Measurements from ENCODE around the gene HSPA9. TPM values are rescaled to one million over a fixed set of nuclear protein-coding genes. Genes with fewer than 3 reads are reported as not detected.

Gene HSPA9
- total RNA-seq, 4 donors from 2014 or later: 152 to 221 (median 160) TPM

- Histone ChIP-seq H3K36me3 (no peaks in the 10 kb centered on the region), H3K4me3 (no peak overlapping the region), H3K9me3 (no peaks in the 10 kb centered on the region), H3K27ac (no peak overlapping the region), H3K27me3 (no peaks in the 10 kb centered on the region), H3K4me1 (no peaks in the 10 kb centered on the region)
- TF ChIP-seq CTCF (IDR thresholded peaks at IDR 0.05): no peak
- TF ChIP-seq POLR2A (IDR thresholded peaks at IDR 0.05): no peak
- DNase-seq: no peak
Measured at GRCh38 chr5:138600446-138600845, 25.2 kb upstream of the HSPA9 start.

GRCh38 chr5:138597661-138598400 is 22.6 kb upstream of the HSPA9 start:
- Histone ChIP-seq H3K4me3 (no peak overlapping the region), H3K27ac (no peak overlapping the region), H3K4me1 (no peaks in the 10 kb centered on the region), H3K9me3 (no peaks in the 10 kb centered on the region), H3K36me3 (no peaks in the 10 kb centered on the region), H3K27me3 (no peaks in the 10 kb centered on the region)
- peak in 2 of 3 donors; percentile 54 to 62 for DNase-seq
- TF ChIP-seq CTCF (IDR thresholded peaks at IDR 0.05) (no peak), POLR2A (IDR thresholded peaks at IDR 0.05) (no peak)

GRCh38 chr5:138596105-138596881 is 21.1 kb upstream of the HSPA9 start:
- no peaks in the 10 kb centered on the region for H3K36me3 ChIP-seq
- no peaks in the 10 kb centered on the region for H3K27me3 ChIP-seq
- no peak overlapping the region for H3K27ac ChIP-seq
- no peaks in the 10 kb centered on the region for H3K4me1 ChIP-seq
- no peak for DNase-seq
- no peak overlapping the region for H3K4me3 ChIP-seq
- H3K9me3 ChIP-seq: no peaks in the 10 kb centered on the region
- TF ChIP-seq POLR2A (IDR thresholded peaks at IDR 0.05) (no peak), CTCF (IDR thresholded peaks at IDR 0.05) (no peak)

- Histone ChIP-seq H3K4me1 (no peaks in the 10 kb centered on the region), H3K27ac (no peak overlapping the region), H3K36me3 (no peaks in the 10 kb centered on the region), H3K4me3 (no peak overlapping the region), H3K9me3 (no peaks in the 10 kb centered on the region), H3K27me3 (no peaks in the 10 kb centered on the region)
- TF ChIP-seq POLR2A (IDR thresholded peaks at IDR 0.05): no peak
- no peak for TF ChIP-seq CTCF (IDR thresholded peaks at IDR 0.05)
- DNase-seq: no peak
Measured at GRCh38 chr5:138595180-138595795, 20.1 kb upstream of the HSPA9 start.

- TF ChIP-seq POLR2A (IDR thresholded peaks at IDR 0.05) (no peak), CTCF (IDR thresholded peaks at IDR 0.05) (peak in 5 of 6 experiments; percentile 11 to 19 (median 15))
- no peaks in the 10 kb centered on the region for H3K9me3 ChIP-seq
- no peaks in the 10 kb centered on the region for H3K27me3 ChIP-seq
- no peaks in the 10 kb centered on the region for H3K36me3 ChIP-seq
- no peak overlapping the region for H3K4me3 ChIP-seq
- DNase-seq: no peak
- H3K4me1 ChIP-seq: no peaks in the 10 kb centered on the region
- no peak overlapping the region for H3K27ac ChIP-seq
Measured at GRCh38 chr5:138594305-138595058, 19.3 kb upstream of the HSPA9 start.
